Activated T-cell treated with anti-CD3 and anti-CD28 coated beads, Interleukin-2, amount 50 U/mL, for 72 hours (primary cell): ENCODE data around the gene RIF1. TPM values are rescaled to one million over a fixed set of nuclear protein-coding genes. Genes with fewer than 3 reads are reported as not detected.

Experiments
- ATAC-seq, 2 donors: fragments of 150-1000 bp; cut with Tn5 transposase; replicated peaks in 1 of 2; 2 replicates each; pipeline ENCODE4 v1.10.0; 2021; ENCODE audit warnings: moderate library complexity in 2 of 2, mild to moderate bottlenecking in 1 of 2
- DNase-seq, 2 donors: peaks; one replicate each; pipeline ENCODE4 v3.0.0; 2021 to 2022; ENCODE audit warnings: mixed read lengths in 1 of 2
- H3K27ac Mint-ChIP-seq: one replicate; pipeline ENCODE4 v1.8.0; 2022; ENCODE audit warnings: mild to moderate bottlenecking, moderate library complexity, mixed read lengths
- H3K27me3 Mint-ChIP-seq: one replicate; pipeline ENCODE4 v1.8.0; 2022; ENCODE audit warnings: low read depth, mixed read lengths
- H3K36me3 Mint-ChIP-seq, 2 donors: one replicate each; pipeline ENCODE4 v1.8.0; 2022; ENCODE audit warnings: mixed read lengths in 2 of 2, mild to moderate bottlenecking in 1 of 2; ENCODE audit not compliant: insufficient read depth in 2 of 2
- H3K4me1 Mint-ChIP-seq: one replicate; pipeline ENCODE4 v1.8.0; 2022; ENCODE audit warnings: low read depth, mixed read lengths
- H3K4me3 Mint-ChIP-seq, 2 donors: one replicate each; pipeline ENCODE4 v1.8.0; 2022; ENCODE audit warnings: mild to moderate bottlenecking in 2 of 2, mixed read lengths in 2 of 2, moderate library complexity in 2 of 2
- H3K9me3 Mint-ChIP-seq, 2 donors: one replicate each; pipeline ENCODE4 v1.8.0; 2022; ENCODE audit warnings: mixed read lengths in 2 of 2
- total RNA-seq, 2 donors: library from RNA; stranded (reverse); gene quantifications; one replicate each; pipeline ENCODE4 v1.2.3, GENCODE V29; 2022

RIF1 gene
- total RNA-seq, 2 donors from 2014 or later, result 50.4 to 58.3 TPM

- peaks cover 0 to 4% of the 10 kb centered on the region in 2 donors for H3K36me3 Mint-ChIP-seq
- H3K4me1 Mint-ChIP-seq, result no peaks in the 10 kb centered on the region
- no peak overlapping the region for H3K4me3 Mint-ChIP-seq
- DNase-seq (no peak), ATAC-seq (no peak)
- H3K27me3 Mint-ChIP-seq, result no peaks in the 10 kb centered on the region
- peaks cover 0 to 2% of the 10 kb centered on the region in 2 donors for H3K9me3 Mint-ChIP-seq
- no peak overlapping the region for H3K27ac Mint-ChIP-seq
Measured at GRCh38 chr2:151491496-151491895, 81.8 kb downstream of the RIF1 start.

- Mint-ChIP-seq H3K9me3 (no peaks in the 10 kb centered on the region), H3K4me3 (no peak overlapping the region), H3K4me1 (no peaks in the 10 kb centered on the region), H3K27ac (no peak overlapping the region), H3K27me3 (no peaks in the 10 kb centered on the region), H3K36me3 (no peaks in the 10 kb centered on the region)
- no peak for DNase-seq
- ATAC-seq, result no peak
Measured at GRCh38 chr2:151498178-151498577, 88.5 kb downstream of the RIF1 start.

GRCh38 chr2:151506170-151506569 lies 96.5 kb downstream of the RIF1 start:
- DNase-seq (no peak), ATAC-seq (no peak)
- no peak overlapping the region for H3K4me3 Mint-ChIP-seq
- H3K27me3 Mint-ChIP-seq, result no peaks in the 10 kb centered on the region
- no peaks in the 10 kb centered on the region for H3K4me1 Mint-ChIP-seq
- H3K36me3 Mint-ChIP-seq, result no peaks in the 10 kb centered on the region
- no peak overlapping the region for H3K27ac Mint-ChIP-seq
- no peaks in the 10 kb centered on the region for H3K9me3 Mint-ChIP-seq

- H3K9me3 Mint-ChIP-seq, result no peaks in the 10 kb centered on the region
- H3K4me1 Mint-ChIP-seq, result no peaks in the 10 kb centered on the region
- ATAC-seq, result no peak
- no peaks in the 10 kb centered on the region for H3K36me3 Mint-ChIP-seq
- no peak for DNase-seq
- H3K27ac Mint-ChIP-seq, result no peak overlapping the region
- no peak overlapping the region for H3K4me3 Mint-ChIP-seq
- H3K27me3 Mint-ChIP-seq, result no peaks in the 10 kb centered on the region
Measured at GRCh38 chr2:151508519-151508918, 98.8 kb downstream of the RIF1 start.

- no peaks in the 10 kb centered on the region for H3K27me3 Mint-ChIP-seq
- no peak for DNase-seq
- no peaks in the 10 kb centered on the region for H3K9me3 Mint-ChIP-seq
- no peaks in the 10 kb centered on the region for H3K4me1 Mint-ChIP-seq
- H3K36me3 Mint-ChIP-seq, result no peaks in the 10 kb centered on the region
- no peak for ATAC-seq
- H3K4me3 Mint-ChIP-seq, result no peak overlapping the region
- no peak overlapping the region for H3K27ac Mint-ChIP-seq
Measured at GRCh38 chr2:151518802-151519201, 109.1 kb downstream of the RIF1 start.

GRCh38 chr2:151520976-151521375 lies 111.3 kb downstream of the RIF1 start:
- H3K4me1 Mint-ChIP-seq, result no peaks in the 10 kb centered on the region
- no peaks in the 10 kb centered on the region for H3K27me3 Mint-ChIP-seq
- DNase-seq (no peak), ATAC-seq (no peak)
- H3K36me3 Mint-ChIP-seq, result no peaks in the 10 kb centered on the region
- H3K9me3 Mint-ChIP-seq, result no peaks in the 10 kb centered on the region
- no peak overlapping the region for H3K27ac Mint-ChIP-seq
- no peak overlapping the region for H3K4me3 Mint-ChIP-seq

- Mint-ChIP-seq H3K27me3 (no peaks in the 10 kb centered on the region), H3K27ac (no peak overlapping the region), H3K4me3 (no peak overlapping the region), H3K9me3 (no peaks in the 10 kb centered on the region), H3K36me3 (no peaks in the 10 kb centered on the region), H3K4me1 (no peaks in the 10 kb centered on the region)
- DNase-seq (no peak), ATAC-seq (no peak)
Measured at GRCh38 chr2:151522556-151522955, 112.9 kb downstream of the RIF1 start.

- Mint-ChIP-seq H3K4me1 (no peaks in the 10 kb centered on the region), H3K27me3 (no peaks in the 10 kb centered on the region), H3K9me3 (no peaks in the 10 kb centered on the region), H3K4me3 (no peak overlapping the region), H3K36me3 (no peaks in the 10 kb centered on the region), H3K27ac (no peak overlapping the region)
- ATAC-seq (no peak), DNase-seq (no peak)
Measured at GRCh38 chr2:151523850-151524249, 114.1 kb downstream of the RIF1 start.

- ATAC-seq, result no peak
- no peak overlapping the region for H3K27ac Mint-ChIP-seq
- no peak overlapping the region for H3K4me3 Mint-ChIP-seq
- H3K27me3 Mint-ChIP-seq, result no peaks in the 10 kb centered on the region
- no peaks in the 10 kb centered on the region for H3K9me3 Mint-ChIP-seq
- no peak for DNase-seq
- no peaks in the 10 kb centered on the region for H3K36me3 Mint-ChIP-seq
- H3K4me1 Mint-ChIP-seq, result no peaks in the 10 kb centered on the region
Measured at GRCh38 chr2:151525821-151526373, 116.2 kb downstream of the RIF1 start.

GRCh38 chr2:151526572-151527090 lies 116.9 kb downstream of the RIF1 start:
- DNase-seq (no peak), ATAC-seq (no peak)
- no peaks in the 10 kb centered on the region for H3K27me3 Mint-ChIP-seq
- no peak overlapping the region for H3K4me3 Mint-ChIP-seq
- no peak overlapping the region for H3K27ac Mint-ChIP-seq
- H3K9me3 Mint-ChIP-seq, result no peaks in the 10 kb centered on the region
- no peaks in the 10 kb centered on the region for H3K36me3 Mint-ChIP-seq
- no peaks in the 10 kb centered on the region for H3K4me1 Mint-ChIP-seq

Other genes with a start within 250 kb of the RIF1 start
- 1 to 10 TPM; 5.2 to 5.5 TPM for gene RBM43, start 148.0 kb upstream of the RIF1 start, total RNA-seq
- 10 to 100 TPM; 28.8 to 39.0 TPM for gene NMI, start 120.2 kb upstream of the RIF1 start, total RNA-seq
- not detected for gene TNFAIP6, start 52.3 kb upstream of the RIF1 start, total RNA-seq